ENCODE measurements around the gene ZNF679.

GRCh38 chr7:64181586-64181985 is 46.7 kb upstream of the ZNF679 start:
- TF ChIP-seq CTCF (IDR thresholded peaks at IDR 0.05 in 4 of 5, conservative IDR thresholded peaks at IDR 0.05 in 1 of 5) (no peak), POLR2A (IDR thresholded peaks at IDR 0.05) (no peak)
